GM18499 (cell line): ENCODE measurements around the gene NCAPG.

ENCODE experiments used
- ATAC-seq: cut with Tn5 transposase; IDR thresholded peaks from one replicate; pipeline ENCODE4 v1.9.1; 2021; ENCODE audit warnings: moderate number of reproducible peaks; ENCODE audit not compliant: insufficient read depth, unreplicated experiment

Gene NCAPG, protein sequence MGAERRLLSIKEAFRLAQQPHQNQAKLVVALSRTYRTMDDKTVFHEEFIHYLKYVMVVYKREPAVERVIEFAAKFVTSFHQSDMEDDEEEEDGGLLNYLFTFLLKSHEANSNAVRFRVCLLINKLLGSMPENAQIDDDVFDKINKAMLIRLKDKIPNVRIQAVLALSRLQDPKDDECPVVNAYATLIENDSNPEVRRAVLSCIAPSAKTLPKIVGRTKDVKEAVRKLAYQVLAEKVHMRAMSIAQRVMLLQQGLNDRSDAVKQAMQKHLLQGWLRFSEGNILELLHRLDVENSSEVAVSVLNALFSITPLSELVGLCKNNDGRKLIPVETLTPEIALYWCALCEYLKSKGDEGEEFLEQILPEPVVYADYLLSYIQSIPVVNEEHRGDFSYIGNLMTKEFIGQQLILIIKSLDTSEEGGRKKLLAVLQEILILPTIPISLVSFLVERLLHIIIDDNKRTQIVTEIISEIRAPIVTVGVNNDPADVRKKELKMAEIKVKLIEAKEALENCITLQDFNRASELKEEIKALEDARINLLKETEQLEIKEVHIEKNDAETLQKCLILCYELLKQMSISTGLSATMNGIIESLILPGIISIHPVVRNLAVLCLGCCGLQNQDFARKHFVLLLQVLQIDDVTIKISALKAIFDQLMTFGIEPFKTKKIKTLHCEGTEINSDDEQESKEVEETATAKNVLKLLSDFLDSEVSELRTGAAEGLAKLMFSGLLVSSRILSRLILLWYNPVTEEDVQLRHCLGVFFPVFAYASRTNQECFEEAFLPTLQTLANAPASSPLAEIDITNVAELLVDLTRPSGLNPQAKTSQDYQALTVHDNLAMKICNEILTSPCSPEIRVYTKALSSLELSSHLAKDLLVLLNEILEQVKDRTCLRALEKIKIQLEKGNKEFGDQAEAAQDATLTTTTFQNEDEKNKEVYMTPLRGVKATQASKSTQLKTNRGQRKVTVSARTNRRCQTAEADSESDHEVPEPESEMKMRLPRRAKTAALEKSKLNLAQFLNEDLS

DNA sequence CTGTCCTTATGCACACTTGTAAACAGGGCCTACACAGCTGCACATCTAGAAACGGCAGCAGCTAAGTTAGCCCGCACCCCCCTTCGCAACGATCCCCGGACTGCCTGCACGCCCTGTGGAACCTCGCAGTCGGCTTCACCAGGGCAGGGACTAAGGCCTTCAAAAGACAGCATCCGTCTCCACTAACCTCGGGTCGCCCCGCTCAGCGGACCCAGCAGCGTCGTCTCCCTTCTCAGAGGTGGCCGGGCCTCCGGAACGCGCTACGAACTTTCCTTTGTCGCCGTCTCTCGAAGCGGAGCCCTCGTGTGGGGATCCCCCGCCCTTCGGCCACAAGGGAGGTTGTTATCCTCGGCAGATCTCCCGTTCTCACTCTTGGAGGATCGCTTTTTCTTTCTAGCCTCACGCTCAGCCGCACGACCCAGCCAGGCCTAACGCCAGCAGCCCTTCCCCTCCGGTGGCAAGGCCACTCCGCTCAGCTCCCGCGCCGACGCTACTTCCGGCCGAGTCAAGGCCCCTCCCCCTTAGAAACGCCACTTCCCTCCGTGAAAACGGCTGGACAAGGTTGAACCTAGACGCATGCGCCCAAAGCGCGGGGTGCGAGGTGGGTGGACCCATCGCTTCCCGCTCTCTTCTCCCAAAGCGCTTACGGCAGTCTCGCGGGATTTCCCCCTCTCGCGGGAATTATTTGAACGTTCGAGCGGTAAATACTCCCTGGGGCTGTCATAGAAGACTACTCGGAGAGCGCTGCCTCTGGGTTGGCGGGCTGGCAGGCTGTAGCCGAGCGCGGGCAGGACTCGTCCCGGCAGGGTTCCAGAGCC, at the start of gene NCAPG, which contains the start of gene DCAF16:
TSS of gene NCAPG (plus strand) at position 720 of the 818 bp plus-strand sequence. CDS start 99 bp downstream, outside the sequence.
TSS of gene DCAF16 (minus strand) at position 498 of the 818 bp plus-strand sequence. CDS start 6,616 bp downstream, outside the sequence.
- ATAC-seq: peak; percentile 79

DNA sequence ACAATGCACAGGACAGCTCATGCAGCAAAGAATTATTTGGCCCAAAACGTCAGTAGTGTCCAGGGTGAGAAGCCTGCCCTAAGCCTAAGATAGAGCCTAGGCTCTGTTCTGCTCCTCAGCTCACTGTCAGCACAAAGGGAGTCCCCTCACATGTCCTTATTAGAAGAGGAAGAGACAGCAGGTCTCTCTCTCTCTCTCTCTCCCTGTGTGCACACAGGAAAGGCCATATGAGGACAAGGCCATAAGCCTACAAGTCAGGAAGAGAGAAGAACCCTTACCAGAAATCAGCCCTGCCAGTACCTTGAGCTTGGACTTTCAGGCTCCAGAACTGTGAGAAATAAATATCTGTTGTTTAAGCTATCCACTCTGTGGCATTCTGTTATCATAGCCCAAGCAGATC, 49.7 kb upstream of the NCAPG start:
- ATAC-seq: no peak

GRCh38 chr4:17762726-17763125, 48.1 kb upstream of the NCAPG start:
- no peak for ATAC-seq

- no peak for ATAC-seq
These were observed 47.4 kb upstream of the NCAPG start for GRCh38 chr4:17763416-17763815.

DNA sequence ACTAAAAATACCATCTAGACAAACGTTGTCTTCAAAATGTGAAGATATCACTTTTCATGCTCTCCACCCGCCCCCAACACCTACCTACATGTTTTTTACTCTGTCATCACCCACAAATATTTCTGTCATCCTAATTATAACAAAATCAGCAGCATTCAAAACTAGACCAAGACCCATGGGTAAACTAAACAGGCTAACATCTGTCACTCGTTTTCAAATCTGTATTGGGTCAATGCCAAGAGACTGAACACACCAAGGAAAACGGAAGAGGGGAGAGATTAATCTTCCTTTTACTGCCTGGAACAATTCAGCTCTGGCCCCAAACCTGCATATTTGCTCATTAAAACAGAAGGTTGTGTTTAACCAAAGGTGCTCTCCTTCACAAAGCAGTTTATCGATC, 46.8 kb upstream of the NCAPG start:
- ATAC-seq: no peak

DNA sequence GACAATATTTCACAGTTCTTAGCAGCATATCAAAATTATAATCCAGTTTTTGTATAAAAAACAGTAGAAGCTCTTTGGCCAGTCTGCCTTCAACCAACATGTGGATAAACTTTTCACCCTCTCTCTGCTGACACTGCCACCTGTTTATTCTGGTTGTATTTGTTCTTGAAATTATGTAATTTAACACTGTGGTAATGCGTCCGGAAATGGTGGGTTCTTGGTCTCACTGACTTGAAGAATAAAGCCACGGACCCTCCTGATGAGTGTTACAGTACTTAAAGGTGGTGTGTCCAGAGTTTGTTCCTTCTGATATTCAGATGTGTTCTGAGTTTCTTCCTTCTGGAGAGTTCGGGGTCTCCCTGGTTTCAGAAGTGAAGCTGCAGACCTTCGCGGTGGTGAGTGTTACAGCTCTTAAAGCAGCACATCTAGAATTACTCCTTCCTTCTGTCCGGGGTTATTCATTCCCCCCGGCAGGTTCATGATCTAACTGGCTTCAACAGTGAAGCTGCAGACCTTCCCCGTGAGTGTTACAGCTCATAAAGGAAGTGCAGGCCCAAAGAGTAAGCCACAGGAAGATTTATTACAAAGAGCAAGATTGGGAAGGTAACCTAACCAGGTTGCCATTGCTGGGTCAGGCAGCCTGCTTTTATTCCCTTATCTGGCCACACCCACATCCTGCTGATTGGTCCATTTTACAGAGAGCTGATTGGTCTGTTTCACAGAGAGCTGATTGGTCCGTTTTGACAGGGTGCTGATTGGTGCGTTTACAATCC, 45.1 kb upstream of the NCAPG start:
- ATAC-seq: no peak

- ATAC-seq: no peak
These were observed 43.8 kb upstream of the NCAPG start for GRCh38 chr4:17766826-17767458.

GRCh38 chr4:17769406-17770174, 41.2 kb upstream of the NCAPG start:
- ATAC-seq: no peak

GRCh38 chr4:17770845-17771244, 39.9 kb upstream of the NCAPG start:
- ATAC-seq: no peak

DNA sequence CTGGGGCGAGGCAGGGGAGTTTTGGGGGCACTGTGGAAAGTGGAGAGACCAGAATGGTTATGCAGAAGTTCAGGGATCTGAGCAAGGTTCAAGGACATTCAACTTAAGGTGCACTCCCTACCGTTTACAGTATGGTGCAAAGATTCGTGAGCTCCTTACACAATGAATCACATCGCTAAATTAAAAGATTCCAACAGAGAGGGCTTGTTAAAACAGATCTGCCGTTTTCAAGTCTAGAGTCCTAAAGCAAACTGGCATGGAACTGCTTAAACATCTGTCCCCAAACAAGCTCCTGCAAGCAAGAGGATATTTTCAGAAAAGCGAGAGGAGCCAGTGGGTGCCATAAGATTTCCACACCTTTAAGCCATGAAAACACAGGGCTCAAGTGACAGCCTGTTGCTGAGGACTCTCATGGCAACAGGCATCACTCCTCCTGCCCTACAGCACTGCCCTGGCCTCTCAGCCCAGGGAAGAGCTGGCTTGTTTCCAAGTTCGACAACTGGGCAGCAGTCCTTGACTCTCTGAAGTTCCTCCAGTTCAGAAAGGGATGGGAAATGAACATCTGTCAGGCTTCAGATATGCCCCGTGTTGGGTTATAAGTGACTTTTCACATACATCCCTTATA, 39.4 kb upstream of the NCAPG start:
- ATAC-seq: no peak

DNA sequence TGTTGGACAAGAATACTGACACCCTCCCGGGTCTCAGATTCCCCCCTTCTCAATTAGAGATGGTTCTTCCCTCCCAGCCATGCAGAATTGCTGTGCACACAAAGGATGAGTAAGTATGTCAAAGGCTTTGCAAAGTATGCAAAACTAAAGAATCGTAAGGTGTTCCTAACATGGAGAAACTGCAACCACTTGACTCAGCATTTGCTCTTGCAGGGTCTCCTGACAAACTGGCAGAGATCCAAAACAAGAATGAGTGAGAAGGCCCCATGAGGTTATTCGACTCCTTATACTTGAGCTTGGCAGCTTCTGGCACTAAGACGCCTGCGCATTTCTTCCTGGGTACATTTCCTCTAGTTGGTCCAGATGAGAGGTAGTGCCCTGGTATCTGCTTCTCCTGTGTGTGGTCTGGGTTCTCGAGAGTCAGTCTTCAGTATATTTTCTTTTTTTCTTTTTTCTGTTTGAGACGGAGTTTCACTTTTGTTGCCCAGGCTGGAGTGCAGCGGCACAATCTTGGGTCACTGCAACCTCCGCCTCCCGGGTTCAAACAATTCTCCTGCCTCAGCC, 37.6 kb upstream of the NCAPG start:
- no peak for ATAC-seq

DNA sequence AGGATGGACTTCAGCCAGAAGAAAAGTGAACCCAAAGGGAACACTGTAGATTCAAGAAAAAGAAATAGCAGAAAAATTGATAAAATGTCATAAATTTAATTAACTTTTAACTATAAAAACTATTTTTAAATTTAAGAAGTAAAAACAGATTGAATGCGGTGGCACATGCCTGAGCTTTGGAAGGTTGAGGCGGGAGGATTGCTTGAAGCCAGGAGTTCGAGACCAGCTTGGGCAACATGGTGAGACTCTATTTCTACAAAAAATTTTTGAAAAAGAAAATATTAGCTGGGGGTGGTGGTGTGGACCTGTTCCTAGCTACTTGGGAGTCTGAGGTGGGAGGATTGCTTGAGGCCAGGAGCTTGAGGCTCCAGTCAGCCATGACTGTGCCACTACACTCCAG, 32.3 kb upstream of the NCAPG start:
- no peak for ATAC-seq

DNA sequence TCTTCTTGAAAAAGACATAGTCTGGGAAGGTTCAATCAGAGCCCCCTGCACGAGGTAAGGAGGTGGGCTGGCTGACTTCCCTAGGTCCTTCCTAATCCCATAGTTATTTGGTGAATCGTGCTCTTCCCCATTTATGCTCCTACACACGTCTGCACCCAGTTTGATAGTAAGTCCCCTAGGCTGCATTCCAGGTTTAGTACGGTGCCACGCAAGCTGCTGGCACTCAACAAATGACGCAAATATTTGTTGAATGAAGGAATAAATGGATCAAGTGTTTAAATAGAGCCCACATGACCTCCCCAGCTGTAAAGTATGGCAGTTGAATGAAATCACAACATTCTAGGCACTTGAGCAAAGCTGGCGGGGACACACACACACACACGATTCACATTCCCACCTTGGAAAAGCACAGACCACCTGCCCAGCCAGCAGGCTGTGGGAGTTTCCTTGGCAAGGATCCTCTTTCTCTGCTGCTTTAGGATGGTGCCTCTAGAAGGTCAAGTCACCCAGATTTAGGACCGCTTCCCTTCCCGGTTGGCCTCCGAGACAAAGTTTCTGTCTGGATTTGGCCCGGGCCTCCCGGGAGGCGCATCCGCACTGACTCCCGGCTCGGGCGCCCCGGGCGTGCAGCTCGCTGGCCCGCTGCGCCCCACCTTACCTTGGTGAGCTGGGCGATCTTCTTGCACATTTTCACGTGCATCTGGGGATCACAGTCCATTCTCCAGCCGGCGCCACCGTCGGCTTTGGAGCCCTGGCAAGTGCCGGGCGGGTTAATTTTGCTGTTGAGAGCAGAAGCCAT, 30.1 kb upstream of the NCAPG start:
- ATAC-seq: no peak

DNA sequence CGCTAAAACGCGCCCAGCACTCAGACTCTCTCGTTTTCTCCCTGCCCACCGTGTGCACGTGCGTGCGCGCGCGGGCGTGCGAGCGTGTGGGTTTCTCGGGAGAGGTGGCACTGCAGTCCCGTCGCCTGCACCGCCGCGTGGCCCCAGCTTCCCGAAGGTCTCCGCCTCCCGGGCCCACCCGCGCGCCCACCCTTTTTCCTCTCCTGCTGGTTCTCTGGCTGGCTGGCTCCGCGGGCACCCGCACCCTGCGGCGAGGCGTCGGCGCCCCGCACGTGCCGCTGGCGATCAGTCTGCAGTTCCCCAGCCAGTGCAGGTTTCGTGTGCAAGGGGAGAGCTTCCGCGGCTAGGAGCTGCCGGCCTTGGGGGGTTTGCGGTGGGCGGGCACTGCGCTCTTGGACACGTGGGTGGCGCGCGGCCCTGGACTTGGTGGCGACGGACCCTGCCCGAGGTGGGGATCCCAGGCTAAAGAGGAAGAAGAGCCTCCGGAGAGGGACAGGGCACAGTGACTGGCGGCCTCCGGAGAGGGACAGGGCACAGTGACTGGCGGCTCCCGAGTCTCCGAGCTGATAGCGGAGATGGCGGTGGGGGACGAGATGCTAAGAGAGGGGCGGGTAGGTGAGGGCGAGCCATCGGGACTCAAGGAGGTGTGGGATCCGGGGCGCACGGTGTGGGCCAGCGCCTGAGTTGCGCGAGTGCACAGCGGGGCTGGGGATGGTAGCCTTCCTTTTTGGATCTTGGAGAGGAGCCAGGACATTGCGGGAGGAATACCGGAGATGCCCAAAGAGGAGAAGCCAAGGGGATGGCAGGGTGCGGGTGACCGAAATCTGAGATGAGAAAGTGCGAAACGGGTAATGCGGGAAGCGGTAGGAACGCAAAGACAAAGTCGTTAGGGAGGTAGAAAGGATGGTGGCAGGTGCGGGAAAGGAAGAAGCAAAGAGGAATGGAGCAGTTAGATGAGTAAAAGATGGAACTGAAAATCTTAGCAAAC, 29.2 kb upstream of the NCAPG start, which contains the start of gene FAM184B:
TSS of gene FAM184B (minus strand) at position 322 of the 988 bp plus-strand sequence. CDS start 322 bp downstream, outside the sequence.
- ATAC-seq: no peak

DNA sequence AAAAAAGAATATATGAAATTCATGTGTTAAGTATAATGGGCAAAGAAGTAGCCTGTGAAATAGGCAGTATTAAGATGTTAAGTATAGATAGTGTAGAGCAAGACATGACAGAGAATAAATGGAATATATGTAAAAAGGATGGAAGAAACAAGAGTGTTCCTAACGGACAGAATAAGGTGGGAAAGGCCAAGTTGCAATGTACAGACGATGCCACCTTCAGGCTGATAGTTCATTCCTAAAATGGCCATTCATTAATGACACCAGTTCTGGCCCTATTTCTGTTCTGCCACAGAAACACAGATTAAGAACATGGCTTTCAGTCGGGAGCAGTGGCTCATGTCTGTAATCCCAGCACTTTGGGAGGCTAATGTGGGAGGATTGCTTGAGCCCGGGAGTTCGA, 24.9 kb upstream of the NCAPG start:
- no peak for ATAC-seq
